Spleen (tissue), 11 donors: ENCODE measurements around the gene ITPR1. TPM values are rescaled to one million over a fixed set of nuclear protein-coding genes. Genes with fewer than 3 reads are reported as not detected.

ENCODE experiments used
- DNase-seq: peaks from one replicate; pipeline ENCODE4 v3.0.0-alpha.2; 2020
- H3K27ac ChIP-seq, 8 donors: fragments of 200-600 bp; sonication (generic) in 7 of 8; 1 replicate in 4 of 8; 2 replicates in 4 of 8; pipeline versions ENCODE4 v1.5.0 to v1.8.0; 2016 to 2021; ENCODE audit warnings: inconsistent platforms in 4 of 8, mild to moderate bottlenecking in 4 of 8, moderate library complexity in 1 of 8
- H3K27me3 ChIP-seq, 7 donors: fragments of 200-600 bp; sonication (generic) in 6 of 7; replicated peaks in 1 of 7; 1 replicate in 4 of 7; 2 replicates in 3 of 7; pipeline versions ENCODE4 v1.5.0 to v1.8.0; 2016 to 2021; ENCODE audit warnings: inconsistent platforms in 3 of 7, mild to moderate bottlenecking in 1 of 7
- H3K36me3 ChIP-seq, 6 donors: fragments of 200-600 bp; sonication (generic) in 5 of 6; 1 replicate in 4 of 6; 2 replicates in 2 of 6; pipeline versions ENCODE4 v1.5.0 to v1.8.0; 2016 to 2021; ENCODE audit warnings: inconsistent platforms in 2 of 6
- H3K4me1 ChIP-seq, 6 donors: fragments of 200-600 bp; sonication (generic) in 5 of 6; 1 replicate in 3 of 6; 2 replicates in 3 of 6; pipeline versions ENCODE4 v1.5.0 to v1.8.0; 2016 to 2021; ENCODE audit warnings: inconsistent platforms in 3 of 6
- H3K4me3 ChIP-seq, 8 donors: fragments of 200-600 bp; sonication (generic) in 7 of 8; 1 replicate in 4 of 8; 2 replicates in 4 of 8; pipeline versions ENCODE4 v1.5.0 to v1.8.0; 2016 to 2021; ENCODE audit warnings: inconsistent platforms in 4 of 8, mild to moderate bottlenecking in 4 of 8, moderate library complexity in 2 of 8
- H3K9me3 ChIP-seq, 8 donors: fragments of 200-600 bp; sonication (generic) in 7 of 8; 1 replicate in 4 of 8; 2 replicates in 4 of 8; pipeline versions ENCODE4 v1.5.0 to v1.8.0; 2016 to 2021; ENCODE audit warnings: inconsistent platforms in 4 of 8
- POLR2A ChIP-seq, 3 donors: fragments of 450-650 bp; IDR thresholded peaks; one replicate each; pipeline ENCODE4 v1.5.1; 2017; ENCODE audit warnings: antibody characterized with exemption in 3 of 3, mild to moderate bottlenecking in 1 of 3
- POLR2AphosphoS5 ChIP-seq, 3 donors: sonication (generic); formaldehyde crosslinking; IDR thresholded peaks; one replicate each; pipeline ENCODE4 v1.5.1; 2017; ENCODE audit warnings: antibody characterized with exemption in 3 of 3
- WGBS, 5 donors: extraction: QIAGEN DNeasy Blood & Tissue Kit in 3 of 5; methylation state at CpG; one replicate each; pipeline versions ENCODE4 v1.1.5 to v1.1.7; 2013 to 2018; 5-methylcytosine and 5-hydroxymethylcytosine counted together
- intact Hi-C: fragments of 100-400 bp; cut with DNase I; formaldehyde crosslinking; loops from one replicate; pipeline ENCODE4 v1.15.0; 2023; ENCODE audit warnings: low total_unique reads
- polyA plus RNA-seq, 3 donors: library from polyadenylated mRNA; stranded (reverse); fragments of 200-250 nt; gene quantifications; one replicate each; pipeline ENCODE4 v1.2.1, GENCODE V29; 2013
- total RNA-seq, 7 donors: library from RNA; depleted of rRNA in 3 of 7; stranded (reverse); fragments of >200 nt in 3 of 7; fragmentation: NEBNext Ultra II Directional in 4 of 7; extraction: Animal tissue kit (Norgen Biotek cat#: 25700) in 4 of 7; gene quantifications; one replicate each; pipeline versions ENCODE4 v1.1.0 to v1.2.1, GENCODE V29; 2016 to 2021
- TF ChIP-seq, protein P1 (sequence below), 11 experiments: fragments of 200-600 bp in 7 of 11; fragments of 450-650 bp in 4 of 11; sonication (generic) in 4 of 11; IDR thresholded peaks in 8 of 11; conservative IDR thresholded peaks in 3 of 11; 1 replicate in 7 of 11; 2 replicates in 4 of 11; pipeline versions ENCODE4 v1.4.0 to v1.8.0; 2016 to 2021; ENCODE audit warnings: antibody characterized with exemption in 11 of 11, inconsistent platforms in 4 of 11, mild to moderate bottlenecking in 1 of 11
- donor health status: healthy with polysubstance abuse.
- donor health status: DM: no; HTN: no; CAD: no; lungs with moderate emphysema.
- donor health status: DM: no; HTN: no; CAD: no.
- donor health status: Bipolar disorder and iron deficiency.
- donor health status: healthy.
- donor health status: DM: no; HTN: no; CAD: no.
- donor health status: DM: yes; HTN: yes; CAD: no.

The ITPR1 gene
- total and polyA plus RNA-seq, 10 donors: 17.5 to 194 (median 129) TPM

DNA sequence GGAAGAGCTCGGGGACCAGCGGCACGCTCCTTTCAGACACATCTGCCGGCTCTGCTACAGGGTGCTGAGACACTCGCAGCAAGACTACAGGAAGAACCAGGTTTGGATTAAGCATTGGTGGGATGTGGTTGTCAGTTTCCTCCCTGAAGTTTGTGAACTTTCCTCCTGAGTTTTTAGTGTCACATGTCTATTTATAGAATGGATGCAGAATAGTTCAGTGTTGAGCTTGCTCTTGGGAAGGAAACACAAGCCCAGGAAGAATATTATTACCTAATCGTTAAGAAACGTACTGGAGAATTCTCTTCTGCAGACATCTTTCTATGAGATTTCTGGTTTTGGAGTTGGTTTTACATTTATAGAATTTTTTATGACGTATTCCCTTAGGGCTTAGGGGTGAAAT lies 172.0 kb downstream of the ITPR1 start:
- Histone ChIP-seq H3K27me3 (no peaks in the 10 kb centered on the region), H3K36me3 (peaks cover 5 to 100% (median 80%) of the 10 kb centered on the region in 6 donors), H3K9me3 (no peaks in the 10 kb centered on the region), H3K4me3 (no peak overlapping the region), H3K4me1 (no peaks in the 10 kb centered on the region), H3K27ac (no peak overlapping the region)
- DNase-seq: no peak
- TF ChIP-seq POLR2A (IDR thresholded peaks at IDR 0.05): no peak
- TF ChIP-seq, protein P1, sequence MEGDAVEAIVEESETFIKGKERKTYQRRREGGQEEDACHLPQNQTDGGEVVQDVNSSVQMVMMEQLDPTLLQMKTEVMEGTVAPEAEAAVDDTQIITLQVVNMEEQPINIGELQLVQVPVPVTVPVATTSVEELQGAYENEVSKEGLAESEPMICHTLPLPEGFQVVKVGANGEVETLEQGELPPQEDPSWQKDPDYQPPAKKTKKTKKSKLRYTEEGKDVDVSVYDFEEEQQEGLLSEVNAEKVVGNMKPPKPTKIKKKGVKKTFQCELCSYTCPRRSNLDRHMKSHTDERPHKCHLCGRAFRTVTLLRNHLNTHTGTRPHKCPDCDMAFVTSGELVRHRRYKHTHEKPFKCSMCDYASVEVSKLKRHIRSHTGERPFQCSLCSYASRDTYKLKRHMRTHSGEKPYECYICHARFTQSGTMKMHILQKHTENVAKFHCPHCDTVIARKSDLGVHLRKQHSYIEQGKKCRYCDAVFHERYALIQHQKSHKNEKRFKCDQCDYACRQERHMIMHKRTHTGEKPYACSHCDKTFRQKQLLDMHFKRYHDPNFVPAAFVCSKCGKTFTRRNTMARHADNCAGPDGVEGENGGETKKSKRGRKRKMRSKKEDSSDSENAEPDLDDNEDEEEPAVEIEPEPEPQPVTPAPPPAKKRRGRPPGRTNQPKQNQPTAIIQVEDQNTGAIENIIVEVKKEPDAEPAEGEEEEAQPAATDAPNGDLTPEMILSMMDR (IDR thresholded peaks at IDR 0.05 in 8 of 11, conservative IDR thresholded peaks at IDR 0.05 in 3 of 11): no peak
- no peak for TF ChIP-seq POLR2AphosphoS5 (IDR thresholded peaks at IDR 0.05)
- WGBS, 5 donors: 83 to 92% (median 87%) methylated on average over 8 of the region's 8 CpGs
- intact Hi-C loops: no loop called here

DNA sequence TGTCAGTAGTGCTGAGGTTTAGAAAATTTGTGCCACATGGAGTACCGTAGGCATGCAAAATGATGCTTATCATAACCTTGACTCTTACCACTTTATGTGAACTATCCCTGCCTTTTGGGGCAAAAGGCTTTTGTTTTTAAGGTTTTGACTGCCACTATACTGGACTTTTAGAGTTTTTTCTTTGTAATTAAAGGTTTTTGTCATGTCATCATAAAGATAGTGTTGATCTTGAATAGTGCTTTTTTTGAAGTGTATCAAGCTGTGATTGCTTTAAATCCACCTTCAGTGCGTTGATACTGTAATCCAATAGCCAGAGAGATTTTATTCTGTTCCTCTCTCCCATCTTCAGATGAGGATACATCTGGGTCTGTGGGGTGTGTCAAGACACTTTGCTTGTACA lies 172.9 kb downstream of the ITPR1 start:
- H3K4me3 ChIP-seq: no peak overlapping the region
- WGBS, 5 donors: 90 to 100% (median 97%) methylated on average over 2 of the region's 2 CpGs
- no peaks in the 10 kb centered on the region for H3K27me3 ChIP-seq
- no peaks in the 10 kb centered on the region for H3K4me1 ChIP-seq
- no peak for TF ChIP-seq POLR2A (IDR thresholded peaks at IDR 0.05)
- TF ChIP-seq, protein P1 (IDR thresholded peaks at IDR 0.05 in 8 of 11, conservative IDR thresholded peaks at IDR 0.05 in 3 of 11): no peak
- no peak for TF ChIP-seq POLR2AphosphoS5 (IDR thresholded peaks at IDR 0.05)
- peaks cover 5 to 100% (median 87%) of the 10 kb centered on the region in 6 donors for H3K36me3 ChIP-seq
- H3K9me3 ChIP-seq: no peaks in the 10 kb centered on the region
- no peak overlapping the region for H3K27ac ChIP-seq
- no peak for DNase-seq
- intact Hi-C loops: no loop called here

DNA sequence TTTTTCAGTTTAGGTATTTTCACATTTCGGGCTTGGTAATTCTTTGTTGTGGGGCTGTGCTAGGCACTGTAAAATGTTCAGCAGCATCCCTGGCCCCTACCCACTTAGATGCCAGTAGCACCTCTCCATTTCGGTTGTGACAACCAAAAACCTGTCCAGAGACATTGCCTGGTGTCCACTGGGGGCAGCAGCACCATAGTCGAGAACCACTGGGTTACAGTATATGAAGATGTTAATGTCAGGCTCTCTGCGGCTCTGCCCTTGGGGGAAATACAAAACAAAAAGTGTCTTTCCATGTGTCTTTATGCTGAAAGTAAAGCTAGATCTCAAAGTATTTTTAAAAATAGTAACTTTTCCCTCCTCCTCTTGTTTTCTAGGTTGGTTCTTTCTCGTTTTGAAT lies 177.2 kb downstream of the ITPR1 start:
- Histone ChIP-seq H3K36me3 (peaks cover 9 to 100% (median 79%) of the 10 kb centered on the region in 6 donors), H3K4me1 (no peaks in the 10 kb centered on the region), H3K27me3 (no peaks in the 10 kb centered on the region), H3K9me3 (no peaks in the 10 kb centered on the region), H3K27ac (no peak overlapping the region), H3K4me3 (no peak overlapping the region)
- TF ChIP-seq, protein P1 (IDR thresholded peaks at IDR 0.05 in 8 of 11, conservative IDR thresholded peaks at IDR 0.05 in 3 of 11): peak in 1 of 11 experiments; percentile 7
- no peak for TF ChIP-seq POLR2AphosphoS5 (IDR thresholded peaks at IDR 0.05)
- no peak for TF ChIP-seq POLR2A (IDR thresholded peaks at IDR 0.05)
- WGBS, 5 donors: 81 to 87% (median 83%) methylated on average over 5 of the region's 5 CpGs
- no peak for DNase-seq
- intact Hi-C loops: no loop called here

DNA sequence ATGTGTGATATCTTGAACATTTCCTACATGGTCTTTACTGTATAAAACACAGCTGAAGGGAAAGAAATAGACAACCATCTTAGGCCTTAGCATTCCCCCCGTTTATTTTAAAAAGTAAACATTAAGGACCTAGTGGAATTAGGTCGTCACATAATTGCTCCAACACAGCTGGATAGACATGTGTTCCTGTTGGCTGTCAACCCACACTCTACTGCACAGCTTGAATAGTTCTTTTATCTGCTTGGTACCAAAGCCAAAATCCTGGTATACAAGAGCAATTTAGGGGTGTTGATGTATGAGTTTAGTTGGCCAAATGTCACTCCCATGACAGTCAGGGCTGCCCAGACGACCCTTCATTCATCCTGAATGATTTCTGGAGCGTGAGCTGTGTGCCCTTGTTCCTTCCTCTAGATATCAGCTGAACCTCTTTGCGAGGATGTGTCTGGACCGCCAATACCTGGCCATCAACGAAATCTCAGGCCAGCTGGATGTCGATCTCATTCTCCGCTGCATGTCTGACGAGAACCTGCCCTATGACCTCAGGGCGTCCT lies 179.7 kb downstream of the ITPR1 start:
- no peaks in the 10 kb centered on the region for H3K27me3 ChIP-seq
- no peak overlapping the region for H3K4me3 ChIP-seq
- TF ChIP-seq POLR2AphosphoS5 (IDR thresholded peaks at IDR 0.05): no peak
- no peak for TF ChIP-seq POLR2A (IDR thresholded peaks at IDR 0.05)
- TF ChIP-seq, protein P1 (IDR thresholded peaks at IDR 0.05 in 8 of 11, conservative IDR thresholded peaks at IDR 0.05 in 3 of 11): no peak
- intact Hi-C loops: no loop called here
- no peaks in the 10 kb centered on the region for H3K9me3 ChIP-seq
- H3K27ac ChIP-seq: no peak overlapping the region
- no peak for DNase-seq
- no peaks in the 10 kb centered on the region for H3K4me1 ChIP-seq
- peaks cover 7 to 100% (median 76%) of the 10 kb centered on the region in 6 donors for H3K36me3 ChIP-seq
- 85 to 91% (median 91%) methylated on average over 11 of the region's 11 CpGs for WGBS, 5 donors
